ENCODE measurements around the gene TRIM37. TPM values are rescaled to one million over a fixed set of nuclear protein-coding genes. Genes with fewer than 3 reads are reported as not detected.
A peak's percentile ranks its signal among the peaks of the same experiment; 100 is the strongest.

The TRIM37 gene
- polyA plus RNA-seq, 1 donor from 2014 or later: 7.9 TPM

DNA sequence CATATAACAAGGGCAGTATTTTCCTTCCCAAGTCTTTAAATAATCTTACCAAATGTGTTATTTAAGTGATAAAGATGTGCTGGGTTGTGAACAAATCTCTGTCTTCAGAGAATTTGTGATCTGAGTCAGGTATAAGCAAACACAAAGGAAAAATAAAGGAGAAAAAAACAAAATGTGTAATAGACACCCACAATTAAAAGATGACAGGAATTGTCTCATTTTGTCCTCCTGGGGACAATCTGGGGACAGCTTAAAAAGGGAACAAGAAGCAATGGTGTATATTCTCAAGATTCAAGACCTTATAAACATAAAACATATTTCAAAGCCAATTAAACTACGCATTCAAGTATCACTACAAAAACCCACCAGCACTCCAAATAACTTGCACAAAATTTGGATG lies 107.2 kb downstream of the TRIM37 start:
- Mint-ChIP-seq H3K4me3 (peak overlapping the region in 2 of 4 donors; percentile 37 to 58), H3K27me3 (no peaks in the 10 kb centered on the region), H3K36me3 (peaks cover 2% of the 10 kb centered on the region), H3K9me3 (no peaks in the 10 kb centered on the region), H3K27ac (peak overlapping the region in 2 of 3 donors; percentile 41 to 77), H3K4me1 (peaks cover 15 to 22% (median 16%) of the 10 kb centered on the region in 3 donors)

DNA sequence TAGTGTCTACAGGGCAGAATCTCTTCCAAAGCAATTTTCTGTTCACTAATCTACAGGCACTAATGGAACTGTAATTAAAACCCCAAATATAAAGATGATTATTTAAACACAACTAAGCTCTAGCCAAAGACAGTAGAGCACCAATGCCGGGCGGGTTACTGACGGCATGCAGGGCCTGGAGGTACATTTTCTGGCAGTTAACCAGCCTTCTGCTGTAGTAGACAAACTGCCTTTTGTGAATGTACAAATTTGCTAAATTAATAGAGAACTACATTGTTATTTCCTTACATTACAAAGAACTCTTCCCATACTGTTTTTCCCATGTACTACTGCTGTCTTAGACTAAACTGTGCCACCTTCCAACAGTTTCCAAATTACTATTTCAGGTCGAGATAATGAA lies 107.8 kb downstream of the TRIM37 start:
- Mint-ChIP-seq H3K27me3 (no peaks in the 10 kb centered on the region), H3K36me3 (peaks cover 2% of the 10 kb centered on the region), H3K4me3 (peak overlapping the region in 1 of 4 donors; percentile 37), H3K27ac (peak overlapping the region; percentile 26 to 77 (median 29)), H3K9me3 (no peaks in the 10 kb centered on the region), H3K4me1 (peaks cover 14 to 18% (median 15%) of the 10 kb centered on the region in 3 donors)

DNA sequence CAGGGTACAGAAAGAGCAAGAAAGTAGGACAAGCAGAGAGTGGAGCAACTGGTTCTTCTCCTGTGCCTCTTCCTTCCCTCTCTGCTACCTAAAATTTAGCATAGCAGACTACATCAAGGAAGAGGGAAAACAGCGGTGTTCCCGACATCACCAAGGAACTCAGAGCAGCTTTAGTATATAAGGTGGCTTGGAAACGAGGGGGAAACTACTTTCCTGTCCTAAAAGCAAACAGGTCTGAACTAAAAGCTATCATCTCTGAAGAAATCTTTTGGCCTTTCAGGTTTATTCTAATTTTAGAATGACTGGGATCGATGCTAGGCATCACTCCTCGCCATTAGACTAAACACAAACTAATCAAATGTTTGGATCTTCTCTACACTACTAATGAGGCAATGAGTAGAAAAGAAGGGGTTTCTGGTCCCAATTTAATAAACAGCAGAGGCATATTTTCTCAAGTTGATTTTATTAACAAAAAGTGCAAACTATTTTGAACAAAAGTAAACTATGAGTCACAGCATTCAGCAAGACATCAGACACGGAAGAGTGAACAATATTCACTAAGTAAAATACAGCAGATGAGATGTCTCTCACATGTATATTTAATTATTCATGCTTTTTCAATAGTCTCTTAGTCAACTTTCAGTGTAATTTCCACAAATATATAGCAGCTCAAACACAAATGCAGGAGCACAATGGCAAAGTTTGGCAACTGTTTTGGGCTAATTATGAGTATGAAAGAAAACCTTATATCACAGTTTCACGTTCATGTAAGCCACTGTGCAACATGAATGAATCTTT lies 108.7 kb downstream of the TRIM37 start:
- Mint-ChIP-seq H3K4me1 (peaks cover 15 to 17% (median 16%) of the 10 kb centered on the region in 3 donors), H3K4me3 (no peak overlapping the region), H3K27me3 (no peaks in the 10 kb centered on the region), H3K27ac (peak overlapping the region in 2 of 3 donors; percentile 26 to 77), H3K9me3 (no peaks in the 10 kb centered on the region), H3K36me3 (peaks cover 2% of the 10 kb centered on the region)

DNA sequence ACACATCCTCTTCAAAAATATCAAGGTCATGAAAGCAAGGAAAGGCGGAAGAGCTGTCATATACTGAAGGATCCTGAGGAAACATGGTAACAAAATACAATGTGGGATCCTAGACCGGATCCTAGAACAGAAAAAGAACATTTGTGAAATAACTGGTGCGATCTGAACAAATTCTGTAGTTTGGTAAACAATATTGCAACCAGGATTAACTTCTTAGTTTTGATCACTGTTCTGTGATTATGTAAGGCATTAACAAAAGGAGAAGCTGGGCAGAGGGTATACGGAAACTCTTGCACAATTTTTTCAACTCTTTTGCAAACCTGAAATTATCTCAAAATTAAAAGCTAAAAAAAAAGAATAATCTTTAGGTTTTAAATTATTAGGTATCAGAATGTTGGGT lies 109.7 kb downstream of the TRIM37 start:
- Mint-ChIP-seq H3K4me3 (no peak overlapping the region), H3K27ac (peak overlapping the region in 2 of 3 donors; percentile 74 to 80), H3K9me3 (no peaks in the 10 kb centered on the region), H3K36me3 (peaks cover 2% of the 10 kb centered on the region), H3K27me3 (no peaks in the 10 kb centered on the region), H3K4me1 (peaks cover 15 to 17% (median 16%) of the 10 kb centered on the region in 3 donors)

DNA sequence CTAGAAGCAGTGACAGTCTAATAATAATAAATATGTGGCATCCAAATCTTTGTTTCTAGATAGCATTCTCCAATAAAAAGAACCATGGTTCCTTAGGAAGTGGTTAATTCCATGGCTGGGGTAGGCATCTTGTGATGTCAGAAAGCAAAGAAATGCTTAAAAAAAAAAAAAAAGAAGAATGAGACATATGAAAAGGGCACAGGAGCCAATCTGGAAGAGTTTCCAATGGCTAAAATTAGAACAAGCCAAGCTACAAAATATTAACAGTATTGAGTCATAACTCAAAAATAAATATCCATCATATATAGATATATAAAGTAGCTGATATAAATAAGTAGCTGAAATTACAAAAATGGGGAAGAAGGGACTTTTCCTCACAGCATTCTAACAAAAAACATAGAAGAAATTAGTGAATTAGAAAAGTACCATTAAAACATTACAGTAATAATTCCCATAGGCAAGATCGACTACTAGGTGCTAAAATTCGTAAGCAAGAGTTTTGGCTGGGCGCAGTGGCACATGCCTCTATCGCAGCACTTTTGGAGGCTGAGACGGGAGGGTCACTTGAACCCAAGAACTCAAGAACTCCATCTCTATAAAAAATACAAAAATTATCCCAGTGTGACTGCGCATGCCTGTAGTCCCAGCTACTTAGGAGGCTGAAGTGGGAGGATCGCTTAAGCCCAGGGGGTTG lies 111.3 kb downstream of the TRIM37 start:
- peaks cover 6 to 8% (median 7%) of the 10 kb centered on the region in 3 donors for H3K4me1 Mint-ChIP-seq
- no peak overlapping the region for H3K27ac Mint-ChIP-seq
- peaks cover 2% of the 10 kb centered on the region for H3K36me3 Mint-ChIP-seq

DNA sequence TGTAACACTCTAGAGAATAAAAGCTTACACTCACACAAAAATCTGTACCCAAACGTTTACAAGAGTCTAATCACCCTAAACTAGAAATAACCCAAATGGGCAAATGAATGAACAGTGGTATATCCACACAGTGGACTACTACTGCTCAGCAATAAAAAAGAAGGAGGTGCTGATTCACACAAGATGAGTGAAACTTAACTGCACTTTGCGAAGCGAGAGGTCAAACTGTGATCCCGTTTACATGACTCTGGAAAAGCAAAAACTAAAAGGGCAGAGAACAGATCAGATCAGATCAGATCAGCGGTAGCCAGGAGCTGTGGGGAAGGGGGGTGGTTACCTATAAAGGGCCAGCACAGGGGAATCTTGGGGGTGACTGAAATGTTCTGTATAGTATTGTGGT lies 113.4 kb downstream of the TRIM37 start:
- Mint-ChIP-seq H3K4me3 (no peak overlapping the region), H3K36me3 (peaks cover 2% of the 10 kb centered on the region), H3K4me1 (peaks cover 0 to 5% (median 2%) of the 10 kb centered on the region in 3 donors), H3K9me3 (no peaks in the 10 kb centered on the region), H3K27ac (no peak overlapping the region), H3K27me3 (no peaks in the 10 kb centered on the region)

More for the DNA sequence above, 111.3 kb downstream of the TRIM37 start:
- Mint-ChIP-seq H3K4me3 (no peak overlapping the region), H3K27me3 (no peaks in the 10 kb centered on the region), H3K9me3 (no peaks in the 10 kb centered on the region)

DNA sequence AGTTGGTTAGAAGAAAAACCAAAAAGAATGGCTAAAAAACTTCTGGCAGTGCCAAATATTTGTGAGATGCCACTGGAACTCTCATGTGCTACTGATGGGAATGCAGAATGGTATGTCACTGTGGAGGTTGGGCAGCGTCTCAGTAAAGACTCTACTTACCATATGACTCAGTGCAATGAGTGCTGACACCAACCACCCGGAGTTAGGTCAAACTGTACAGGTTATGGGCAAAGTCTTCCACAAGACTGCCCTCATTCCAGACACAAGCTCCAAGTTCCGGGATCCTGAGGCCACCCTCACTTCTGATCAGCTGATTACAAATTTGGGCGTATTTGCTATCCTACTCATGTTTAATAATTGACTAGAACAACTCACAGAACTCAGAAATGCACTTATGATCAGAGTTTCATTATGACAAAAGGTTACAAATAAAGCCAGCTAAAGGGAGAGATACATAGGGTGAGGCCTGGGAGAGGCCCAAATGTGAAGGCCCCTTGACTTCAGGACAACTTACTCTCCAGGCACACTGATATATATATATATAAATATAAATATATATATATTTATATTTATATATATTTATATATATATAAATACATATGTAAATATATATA lies 114.9 kb downstream of the TRIM37 start:
- H3K4me1 Mint-ChIP-seq: peaks cover 0 to 2% (median 0%) of the 10 kb centered on the region in 3 donors
- H3K27ac Mint-ChIP-seq: peak overlapping the region in 1 of 3 donors; percentile 42
- H3K27me3 Mint-ChIP-seq: no peaks in the 10 kb centered on the region
- H3K9me3 Mint-ChIP-seq: no peaks in the 10 kb centered on the region
- no peak overlapping the region for H3K4me3 Mint-ChIP-seq
- H3K36me3 Mint-ChIP-seq: peaks cover 2% of the 10 kb centered on the region

DNA sequence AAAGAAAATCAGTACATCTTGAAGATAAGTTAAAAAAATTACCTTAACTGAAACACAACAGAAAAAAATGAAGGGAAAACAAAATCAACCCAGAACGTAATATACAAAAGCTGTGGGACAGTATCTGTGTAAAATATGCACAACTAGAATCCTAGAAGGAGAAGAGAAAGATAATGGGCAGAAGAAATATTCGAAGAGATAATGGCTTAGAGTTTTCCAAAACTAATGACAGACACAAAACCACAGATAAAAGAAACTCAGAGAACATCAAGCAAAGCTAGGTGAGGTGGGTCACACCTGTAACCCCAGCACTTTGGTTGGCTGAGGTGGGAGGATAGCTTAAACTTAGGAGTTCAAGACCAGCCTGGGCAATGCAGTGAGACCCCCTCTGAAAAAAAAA lies 117.1 kb downstream of the TRIM37 start:
- no peaks in the 10 kb centered on the region for H3K9me3 Mint-ChIP-seq
- no peaks in the 10 kb centered on the region for H3K27me3 Mint-ChIP-seq
- H3K4me3 Mint-ChIP-seq: no peak overlapping the region
- H3K27ac Mint-ChIP-seq: no peak overlapping the region
- H3K4me1 Mint-ChIP-seq: peaks cover 0 to 2% (median 0%) of the 10 kb centered on the region in 3 donors
- H3K36me3 Mint-ChIP-seq: no peaks in the 10 kb centered on the region

DNA sequence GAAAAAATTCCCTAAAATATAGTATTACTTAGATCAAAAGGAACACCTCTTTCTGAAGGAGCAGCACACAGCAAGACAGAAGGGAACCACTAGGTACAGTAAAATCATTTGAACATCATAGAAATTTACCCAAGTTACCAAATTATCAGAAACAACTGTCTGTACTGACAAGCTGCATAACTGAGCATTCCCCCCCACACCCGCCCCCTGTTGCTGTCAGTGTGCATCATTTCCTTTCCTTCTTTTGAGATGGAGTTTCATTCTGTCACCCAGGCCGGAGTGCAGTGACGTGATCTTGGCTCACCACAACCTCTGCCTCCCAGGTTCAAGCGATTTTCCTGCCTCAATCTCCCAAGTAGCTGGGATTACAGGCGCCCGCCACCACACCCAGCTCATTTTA lies 120.7 kb downstream of the TRIM37 start:
- Mint-ChIP-seq H3K27me3 (no peaks in the 10 kb centered on the region), H3K9me3 (no peaks in the 10 kb centered on the region), H3K4me1 (no peaks in the 10 kb centered on the region), H3K4me3 (no peak overlapping the region), H3K36me3 (no peaks in the 10 kb centered on the region), H3K27ac (no peak overlapping the region)

DNA sequence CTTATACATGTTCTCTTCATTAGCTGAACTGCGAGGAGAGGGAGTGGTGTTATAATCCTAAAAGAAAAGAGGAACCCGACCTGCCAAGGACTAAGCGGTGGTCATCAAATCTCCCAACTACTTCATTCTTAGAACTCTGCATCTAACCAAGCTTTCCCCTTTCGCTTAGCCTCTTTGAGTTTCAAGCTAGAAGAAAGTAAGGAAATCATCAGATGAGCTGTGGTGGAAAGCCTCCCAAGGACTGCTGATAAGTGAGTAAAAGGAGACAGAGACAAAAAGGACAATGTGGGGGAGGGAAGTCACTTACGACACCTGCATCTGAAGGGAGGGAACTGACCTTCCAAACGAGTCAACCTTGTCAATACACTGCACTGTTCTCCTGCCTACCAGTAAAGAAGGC lies 121.3 kb downstream of the TRIM37 start:
- Mint-ChIP-seq H3K27ac (no peak overlapping the region), H3K4me3 (no peak overlapping the region), H3K4me1 (no peaks in the 10 kb centered on the region), H3K27me3 (no peaks in the 10 kb centered on the region), H3K36me3 (no peaks in the 10 kb centered on the region), H3K9me3 (no peaks in the 10 kb centered on the region)

DNA sequence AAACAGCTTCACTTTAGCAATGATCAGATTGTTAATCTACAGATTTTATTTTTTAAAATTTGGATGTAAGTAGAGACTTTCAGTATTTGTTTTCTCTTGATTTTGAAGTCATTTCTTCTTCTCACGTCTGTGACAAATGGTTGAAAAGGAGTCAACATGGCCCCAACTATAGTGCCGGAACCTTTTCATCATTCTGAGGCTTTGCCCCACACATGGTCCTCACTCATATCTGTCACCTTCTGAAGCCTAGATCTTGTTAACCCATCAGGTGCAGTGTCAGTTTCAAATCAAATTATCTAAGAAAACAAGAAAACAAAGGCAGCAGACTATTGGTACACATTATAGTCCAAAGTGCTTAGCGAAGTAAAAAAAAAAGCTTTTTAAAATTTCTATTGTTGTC lies 124.1 kb downstream of the TRIM37 start:
- Mint-ChIP-seq H3K4me1 (no peaks in the 10 kb centered on the region), H3K4me3 (no peak overlapping the region), H3K27me3 (no peaks in the 10 kb centered on the region), H3K9me3 (no peaks in the 10 kb centered on the region), H3K27ac (no peak overlapping the region), H3K36me3 (no peaks in the 10 kb centered on the region)

DNA sequence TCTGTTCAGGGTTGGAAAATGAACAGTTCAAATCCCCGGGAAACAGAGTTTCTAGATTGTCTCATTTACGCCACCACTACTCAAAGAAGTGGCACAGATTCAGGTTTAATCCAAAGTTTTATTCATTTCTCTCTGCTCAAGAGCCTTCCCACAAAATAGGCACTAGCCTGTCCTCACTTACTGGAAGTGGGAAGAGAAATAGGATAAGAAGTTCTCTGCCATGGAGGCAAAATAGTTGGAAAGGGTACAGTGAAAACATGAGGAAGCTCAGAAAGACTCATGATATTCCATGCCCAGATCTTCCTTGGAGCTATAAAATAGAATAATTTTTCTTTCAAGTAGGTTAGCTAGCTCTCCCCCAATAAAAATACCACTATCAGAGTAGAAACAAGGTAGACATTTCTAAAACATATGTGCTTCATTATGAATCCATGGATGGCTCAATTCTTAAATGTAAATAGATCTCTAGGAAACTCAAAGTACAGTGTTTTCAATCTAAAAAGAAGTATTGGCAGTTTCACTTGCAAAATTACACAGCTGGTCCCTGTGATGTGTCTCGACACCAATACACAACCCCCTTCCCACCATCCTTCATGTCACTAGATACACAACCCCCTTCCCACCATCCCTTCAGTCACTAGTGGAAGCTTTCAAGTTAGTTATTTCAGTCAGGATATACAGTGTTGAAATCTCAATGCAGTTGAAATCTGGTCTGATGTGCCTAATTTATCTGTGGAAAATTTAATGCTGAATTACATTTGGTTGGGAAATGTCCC lies 125.8 kb downstream of the TRIM37 start:
- Mint-ChIP-seq H3K9me3 (no peaks in the 10 kb centered on the region), H3K4me3 (no peak overlapping the region), H3K27ac (no peak overlapping the region), H3K27me3 (no peaks in the 10 kb centered on the region), H3K36me3 (no peaks in the 10 kb centered on the region), H3K4me1 (no peaks in the 10 kb centered on the region)

DNA sequence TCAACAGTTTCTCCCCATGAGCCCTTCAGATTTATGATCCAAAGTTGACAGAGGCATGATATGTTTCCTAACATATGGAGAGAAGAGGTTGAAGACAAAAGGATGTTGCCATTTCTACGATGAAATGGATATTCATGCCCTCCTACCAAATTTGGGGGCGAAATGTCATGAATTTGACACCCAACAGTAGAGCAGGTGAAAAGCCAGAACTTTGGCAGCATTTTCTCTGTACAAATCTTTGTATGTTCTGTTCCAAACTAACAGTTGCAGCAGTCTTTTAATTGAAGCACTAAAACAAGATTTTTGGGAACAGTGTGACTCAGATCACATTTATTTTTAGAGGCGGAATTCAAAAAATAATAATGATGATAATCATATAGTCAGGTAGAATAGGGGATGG lies 130.1 kb downstream of the TRIM37 start:
- no peak overlapping the region for H3K27ac Mint-ChIP-seq
- H3K36me3 Mint-ChIP-seq: no peaks in the 10 kb centered on the region
- H3K9me3 Mint-ChIP-seq: no peaks in the 10 kb centered on the region
- H3K4me3 Mint-ChIP-seq: no peak overlapping the region
- peaks cover 4 to 13% (median 11%) of the 10 kb centered on the region in 3 donors for H3K4me1 Mint-ChIP-seq
- H3K27me3 Mint-ChIP-seq: no peaks in the 10 kb centered on the region

DNA sequence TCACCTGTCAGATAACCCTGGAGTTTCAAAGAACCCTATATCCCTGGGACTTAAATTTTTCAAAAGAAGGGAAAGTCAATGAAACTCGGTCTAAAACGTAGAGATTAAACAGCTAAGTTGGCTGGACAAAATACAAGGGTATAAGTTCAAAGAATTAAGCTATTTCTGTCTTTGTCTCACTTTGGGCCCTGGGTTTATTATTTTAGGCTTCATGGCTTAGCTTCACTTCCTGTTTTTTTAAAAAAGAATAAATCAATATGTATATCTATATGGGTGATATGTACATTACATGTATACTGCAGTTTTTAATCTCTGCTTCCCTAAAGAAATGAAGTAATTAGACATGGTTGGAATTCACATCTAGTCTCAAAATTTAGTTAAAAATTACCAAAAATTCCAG lies 132.3 kb downstream of the TRIM37 start:
- Mint-ChIP-seq H3K9me3 (no peaks in the 10 kb centered on the region), H3K27ac (no peak overlapping the region), H3K36me3 (no peaks in the 10 kb centered on the region), H3K27me3 (no peaks in the 10 kb centered on the region), H3K4me1 (peaks cover 5 to 13% (median 11%) of the 10 kb centered on the region in 3 donors), H3K4me3 (peak overlapping the region in 1 of 4 donors; percentile 4)

Measured in IgD-negative memory B cell (primary cell).